GM18951 (cell line): ENCODE measurements around the gene RGS7.

Experiments
- POLR2A ChIP-seq: IDR thresholded peaks from 4 replicates; pipeline ENCODE4 v1.6.1; 2011; ENCODE audit warnings: mild to moderate bottlenecking; ENCODE audit not compliant: insufficient read length, insufficient read depth; ENCODE audit errors: extremely low read depth
- in situ Hi-C: fragments of 300-500 bp; cut with MboI; formaldehyde crosslinking; loops from one replicate; pipeline ENCODE4 v1.12.0; 2022; ENCODE audit warnings: low sequenced_read_pairs, mixed read lengths, inconsistent platforms; ENCODE audit not compliant: unreplicated experiment

Gene RGS7

GRCh38 chr1:240876071-240876470, 480.9 kb downstream of the RGS7 start:
- in situ Hi-C loops, result no loop called here
- no peak for TF ChIP-seq POLR2A

- TF ChIP-seq POLR2A, result no peak
- in situ Hi-C loops, result no loop called here
Observed at GRCh38 chr1:240869071-240869470, 487.9 kb downstream of the RGS7 start.

- in situ Hi-C loops, result no loop called here
- TF ChIP-seq POLR2A, result no peak
Observed at GRCh38 chr1:240866724-240867123, 490.3 kb downstream of the RGS7 start.

DNA sequence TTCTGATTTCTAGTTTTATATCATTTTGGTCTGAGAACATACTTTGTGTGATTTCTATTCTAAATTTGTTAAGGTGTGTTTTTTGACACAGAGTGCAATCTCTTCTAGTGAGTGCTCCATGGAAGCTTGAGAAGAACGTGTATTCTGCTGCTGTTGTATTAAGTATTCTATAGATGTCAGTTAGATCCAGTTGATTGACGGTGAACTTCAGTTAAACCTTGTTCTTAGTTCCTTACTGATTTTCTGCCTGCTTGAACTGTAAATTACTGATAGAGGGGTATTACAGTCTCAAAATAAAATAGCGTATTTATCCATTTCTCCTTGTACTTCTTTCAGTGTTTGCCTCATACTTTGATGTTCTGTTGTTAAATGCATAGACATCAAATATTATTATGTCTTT, 497.0 kb downstream of the RGS7 start:
- in situ Hi-C loops, result no loop called here
- no peak for TF ChIP-seq POLR2A

- in situ Hi-C loops, result no loop called here
- no peak for TF ChIP-seq POLR2A
Observed at GRCh38 chr1:240854367-240854766, 502.6 kb downstream of the RGS7 start.

DNA sequence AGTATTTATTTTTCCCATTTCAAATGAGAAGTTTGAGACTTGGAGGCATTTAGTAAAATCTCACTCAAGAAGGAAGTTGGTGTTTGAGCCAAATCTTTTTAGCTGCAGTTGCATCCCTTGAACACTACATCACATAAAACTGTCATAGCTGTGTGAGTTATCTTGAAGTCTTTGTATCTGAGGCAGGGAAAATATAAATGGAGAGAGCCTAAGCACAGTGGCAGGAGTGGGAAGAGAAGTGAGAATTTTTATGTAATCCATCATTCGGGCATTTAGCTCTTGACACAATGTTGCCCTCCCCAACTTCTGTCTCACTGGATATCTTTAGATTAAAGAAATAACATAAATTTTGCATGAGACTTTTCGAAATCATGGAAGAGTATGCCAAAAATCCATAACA, 509.7 kb downstream of the RGS7 start:
- in situ Hi-C loops, result no loop called here
- no peak for TF ChIP-seq POLR2A

GRCh38 chr1:240844486-240844885, 512.5 kb downstream of the RGS7 start:
- no peak for TF ChIP-seq POLR2A
- in situ Hi-C loops, result no loop called here

DNA sequence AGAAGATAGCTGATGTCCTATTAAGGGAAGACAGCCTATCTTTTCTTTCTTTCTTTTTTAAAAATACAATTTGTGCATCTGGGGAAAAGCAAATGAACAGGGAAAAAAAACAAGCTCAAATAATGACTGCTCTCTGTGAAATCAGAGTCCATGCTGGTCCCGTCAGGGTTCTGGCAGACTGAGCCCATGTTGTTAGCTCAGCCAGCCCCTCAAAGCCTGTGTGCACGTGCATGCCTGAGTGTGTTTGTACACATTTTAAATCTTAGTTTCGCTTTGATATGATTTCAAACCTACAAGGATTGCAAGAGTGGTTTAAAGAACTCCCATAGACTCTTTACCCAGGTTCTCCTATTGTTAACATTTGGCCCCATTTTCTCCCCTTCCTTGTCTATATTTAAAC, 513.2 kb downstream of the RGS7 start:
- TF ChIP-seq POLR2A, result no peak
- in situ Hi-C loops, result no loop called here

GRCh38 chr1:240836271-240836670, 520.7 kb downstream of the RGS7 start:
- no peak for TF ChIP-seq POLR2A
- in situ Hi-C loops, result no loop called here

DNA sequence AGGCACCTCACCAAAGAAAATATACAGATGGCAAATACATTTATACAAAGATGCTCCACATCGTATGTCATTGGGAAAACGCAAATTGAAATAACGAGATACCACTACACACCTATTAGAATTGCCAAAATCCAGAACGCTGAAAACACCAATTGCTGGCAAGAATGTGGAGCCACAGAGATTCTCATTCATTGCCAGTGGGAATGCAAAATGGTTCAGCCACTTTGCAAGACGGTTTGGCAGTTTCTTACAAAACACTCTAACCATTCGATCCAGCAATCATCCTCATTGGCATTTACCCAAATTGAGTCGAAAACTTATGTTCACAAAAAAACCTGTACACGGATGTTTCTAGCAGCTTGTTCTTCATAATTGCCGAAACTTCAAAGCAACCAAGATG, 521.7 kb downstream of the RGS7 start:
- in situ Hi-C loops, result no loop called here
- no peak for TF ChIP-seq POLR2A

GRCh38 chr1:240833075-240833474, 523.9 kb downstream of the RGS7 start:
- no peak for TF ChIP-seq POLR2A
- in situ Hi-C loops, result no loop called here

GRCh38 chr1:240831922-240832321, 525.1 kb downstream of the RGS7 start:
- no peak for TF ChIP-seq POLR2A
- in situ Hi-C loops, result no loop called here

DNA sequence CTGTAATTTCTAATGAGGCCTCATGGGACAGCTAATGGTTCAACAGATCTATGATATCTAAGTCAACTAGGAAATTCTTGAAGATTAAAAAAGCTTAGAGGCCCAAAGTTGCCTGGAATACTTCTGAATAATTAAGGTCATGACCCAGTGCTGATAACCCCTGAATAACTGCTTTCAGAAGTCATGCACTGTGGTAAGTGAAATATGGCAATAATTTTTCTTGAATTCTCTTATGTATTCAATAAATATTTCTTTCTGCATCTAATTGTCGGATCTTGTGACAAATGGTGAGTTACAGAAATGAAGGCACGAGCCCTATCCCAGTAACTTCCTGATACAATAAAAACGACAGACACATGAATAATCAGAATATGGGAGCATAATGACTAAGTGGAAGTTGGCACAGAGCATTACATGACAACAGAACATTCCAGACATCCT, 525.8 kb downstream of the RGS7 start:
- in situ Hi-C loops, result no loop called here
- TF ChIP-seq POLR2A, result no peak

GRCh38 chr1:240829487-240829886, 527.5 kb downstream of the RGS7 start:
- in situ Hi-C loops, result no loop called here
- no peak for TF ChIP-seq POLR2A

DNA sequence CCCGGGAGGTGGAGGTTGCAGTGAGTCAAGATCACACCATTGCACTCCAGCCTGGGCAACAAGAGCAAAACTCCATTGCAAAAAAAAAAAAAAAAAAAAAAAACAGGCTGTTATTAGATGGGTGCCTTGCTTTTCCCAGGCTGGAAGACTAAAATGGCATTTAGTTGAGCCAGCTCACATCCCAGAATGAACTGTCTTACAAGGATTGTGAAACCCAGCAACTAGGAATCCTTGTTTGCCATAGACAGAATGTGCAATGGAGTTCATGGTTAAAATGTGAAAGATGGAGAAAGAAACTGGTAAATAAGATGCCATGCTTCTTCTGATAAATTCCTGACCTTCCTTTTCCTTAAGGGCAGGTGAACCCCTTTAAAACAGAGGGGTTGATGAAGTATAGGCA, 529.2 kb downstream of the RGS7 start:
- TF ChIP-seq POLR2A, result no peak
- in situ Hi-C loops, result no loop called here
